Neuronal stem cell (in vitro differentiated cells): Measurements from ENCODE around the gene ATP8B4.

Source experiments
- DNase-seq: peaks from one replicate; pipeline ENCODE4 v3.0.0-alpha.2; 2013; ENCODE audit warnings: low spot score
- H2AFZ ChIP-seq: one replicate; pipeline ENCODE4 v1.6.1; 2013; ENCODE audit warnings: mild to moderate bottlenecking, low read length, inconsistent platforms
- H2AK5ac ChIP-seq: 2 replicates; pipeline ENCODE4 v1.6.1; 2013; ENCODE audit warnings: low read depth, mild to moderate bottlenecking, inconsistent platforms, low read length, moderate library complexity, mixed read lengths
- H2BK120ac ChIP-seq: 2 replicates; pipeline ENCODE4 v1.6.1; 2013; ENCODE audit warnings: low read depth, mild to moderate bottlenecking, inconsistent platforms, low read length, moderate library complexity, mixed read lengths
- H2BK12ac ChIP-seq: one replicate; pipeline ENCODE4 v1.6.1; 2013; ENCODE audit warnings: low read length, inconsistent platforms
- H2BK15ac ChIP-seq: 2 replicates; pipeline ENCODE4 v1.6.1; 2013; ENCODE audit warnings: mild to moderate bottlenecking, low read length, inconsistent platforms, mixed read lengths
- H2BK5ac ChIP-seq: one replicate; pipeline ENCODE4 v1.6.1; 2013; ENCODE audit warnings: inconsistent platforms, mild to moderate bottlenecking, low read length, moderate library complexity
- H3K14ac ChIP-seq: one replicate; pipeline ENCODE4 v1.6.1; 2013; ENCODE audit warnings: low read length, inconsistent platforms
- H3K18ac ChIP-seq: 2 replicates; pipeline ENCODE4 v1.6.1; 2013; ENCODE audit warnings: low read length, inconsistent platforms
- H3K23ac ChIP-seq: 2 replicates; pipeline ENCODE4 v1.6.1; 2013; ENCODE audit warnings: low read depth, mild to moderate bottlenecking, mixed read lengths, low read length, inconsistent platforms; ENCODE audit not compliant: poor library complexity
- H3K27ac ChIP-seq: replicated peaks from 3 replicates; pipeline ENCODE4 v1.5.1; 2013; ENCODE audit warnings: low read length, inconsistent platforms
- H3K27me3 ChIP-seq, 3 experiments: 2 replicates each; pipeline ENCODE4 v1.6.1; 2013; ENCODE audit warnings: low read length in 3 of 3, mild to moderate bottlenecking in 2 of 3, inconsistent platforms in 1 of 3, low read depth in 1 of 3, mixed read lengths in 1 of 3, moderate library complexity in 1 of 3; ENCODE audit not compliant: control insufficient read depth in 3 of 3, insufficient read depth in 3 of 3
- H3K36me3 ChIP-seq, 2 donors: replicated peaks in 1 of 2; 2 replicates each; pipeline ENCODE4 v1.6.1; 2013; ENCODE audit warnings: low read length in 2 of 2; ENCODE audit not compliant: control insufficient read depth in 2 of 2, insufficient read depth in 2 of 2
- H3K4ac ChIP-seq: 2 replicates; pipeline ENCODE4 v1.6.1; 2013; ENCODE audit warnings: inconsistent platforms, mild to moderate bottlenecking, low read length, moderate library complexity
- H3K4me1 ChIP-seq, 2 donors: 1 replicate in 1 of 2; 2 replicates in 1 of 2; pipeline ENCODE4 v1.6.1; 2013; ENCODE audit warnings: low read length in 2 of 2, low read depth in 1 of 2; ENCODE audit not compliant: control insufficient read depth in 2 of 2, insufficient read depth in 1 of 2
- H3K4me2 ChIP-seq: one replicate; pipeline ENCODE4 v1.6.1; 2013; ENCODE audit warnings: mild to moderate bottlenecking, low read length, inconsistent platforms; ENCODE audit not compliant: insufficient read depth, poor library complexity, severe bottlenecking
- H3K4me3 ChIP-seq, 2 donors: 2 replicates each; pipeline ENCODE4 v1.5.1; 2013; ENCODE audit warnings: low read length in 2 of 2, mild to moderate bottlenecking in 2 of 2, inconsistent platforms in 1 of 2, moderate library complexity in 1 of 2
- H3K79me1 ChIP-seq: one replicate; pipeline ENCODE4 v1.6.1; 2013; ENCODE audit warnings: low read depth, mild to moderate bottlenecking, inconsistent platforms, low read length, moderate library complexity
- H3K9ac ChIP-seq: one replicate; pipeline ENCODE4 v1.6.1; 2013; ENCODE audit warnings: mild to moderate bottlenecking, low read depth, low read length, inconsistent platforms; ENCODE audit not compliant: poor library complexity
- H3K9me3 ChIP-seq, 2 donors: replicated peaks in 1 of 2; 2 replicates each; pipeline versions ENCODE3 to v1.6.1; 2013; ENCODE audit warnings: low read length in 2 of 2, mild to moderate bottlenecking in 2 of 2, inconsistent platforms in 1 of 2, low read depth in 1 of 2, mixed read lengths in 1 of 2, moderate library complexity in 1 of 2; ENCODE audit not compliant: control insufficient read depth in 2 of 2, insufficient read depth in 1 of 2
- H4K8ac ChIP-seq: one replicate; pipeline ENCODE4 v1.6.1; 2013; ENCODE audit warnings: low read depth, mild to moderate bottlenecking, inconsistent platforms, low read length, moderate library complexity
- H4K91ac ChIP-seq: one replicate; pipeline ENCODE4 v1.6.1; 2013; ENCODE audit warnings: low read length, low read depth, mild to moderate bottlenecking, inconsistent platforms; ENCODE audit not compliant: poor library complexity
- WGBS, 2 donors: extraction: QIAGEN DNeasy Blood & Tissue Kit; methylation state at CpG; one replicate each; pipeline ENCODE4 v1.1.7; 2013; ENCODE audit warnings: missing lambda C conversion rate in 2 of 2, mixed read lengths in 1 of 2; ENCODE audit not compliant: insufficient read length in 2 of 2, insufficient replicate concordance in 1 of 2; ENCODE audit errors: extremely low coverage in 2 of 2; 5-methylcytosine and 5-hydroxymethylcytosine counted together

ATP8B4 gene

GRCh38 chr15:50059883-50060282, 59.1 kb downstream of the ATP8B4 start:
- no peak overlapping the region for H3K27ac ChIP-seq
- H3K4me2 ChIP-seq = no peak overlapping the region
- DNase-seq = no peak
- H3K9ac ChIP-seq = no peak overlapping the region
- H2BK120ac ChIP-seq = no peak overlapping the region
- H3K9me3 ChIP-seq = no peaks in the 10 kb centered on the region
- H2BK12ac ChIP-seq = no peak overlapping the region
- H3K14ac ChIP-seq = no peak overlapping the region
- no peaks in the 10 kb centered on the region for H3K36me3 ChIP-seq
- no peak overlapping the region for H2AK5ac ChIP-seq
- no peak overlapping the region for H3K23ac ChIP-seq
- H3K18ac ChIP-seq = no peak overlapping the region
- no peak overlapping the region for H2BK15ac ChIP-seq
- H2AFZ ChIP-seq = no peak overlapping the region
- H4K91ac ChIP-seq = no peak overlapping the region
- WGBS, 2 donors = no CpG with 5 or more reads among the region's 5 CpGs
- H2BK5ac ChIP-seq = no peak overlapping the region
- no peak overlapping the region for H3K4ac ChIP-seq
- H3K4me3 ChIP-seq = no peak overlapping the region
- H4K8ac ChIP-seq = no peak overlapping the region
- H3K27me3 ChIP-seq = no peaks in the 10 kb centered on the region
- no peaks in the 10 kb centered on the region for H3K79me1 ChIP-seq
- no peaks in the 10 kb centered on the region for H3K4me1 ChIP-seq

DNA sequence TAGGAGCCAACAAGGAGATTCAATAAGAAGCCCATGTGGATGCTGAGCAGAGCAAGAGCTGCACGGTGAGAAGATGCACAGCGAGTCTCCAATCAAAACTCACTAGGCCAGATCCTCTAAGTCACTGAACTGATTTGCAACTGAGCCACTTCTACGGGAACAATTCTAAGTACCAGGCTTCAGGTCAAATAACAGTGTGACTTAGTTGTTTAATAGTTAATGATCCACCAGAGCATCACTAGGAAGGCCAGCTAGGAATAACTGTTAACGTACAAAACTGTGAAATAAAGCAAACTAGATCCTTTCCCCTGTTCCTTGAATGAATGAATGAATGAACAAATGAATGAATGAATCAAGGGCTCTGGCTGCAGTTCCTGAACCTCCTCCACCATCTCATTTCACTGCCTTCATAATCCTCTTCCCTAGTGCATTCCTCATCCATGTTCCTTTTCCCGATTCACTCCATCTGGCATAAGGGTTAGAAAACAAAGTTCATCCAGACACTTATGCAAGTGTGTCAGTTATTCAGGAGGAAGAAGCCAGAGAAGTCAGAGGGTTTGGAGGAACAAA, 59.7 kb downstream of the ATP8B4 start:
- no CpG with 5 or more reads among the region's 5 CpGs for WGBS, 2 donors
- Histone ChIP-seq H2BK12ac (no peak overlapping the region), H2AK5ac (no peak overlapping the region), H3K4me3 (no peak overlapping the region), H3K27me3 (no peaks in the 10 kb centered on the region), H3K14ac (no peak overlapping the region), H3K27ac (no peak overlapping the region), H2AFZ (no peak overlapping the region), H3K4ac (no peak overlapping the region), H2BK15ac (no peak overlapping the region), H3K4me2 (no peak overlapping the region), H2BK120ac (no peak overlapping the region), H3K9ac (no peak overlapping the region), H3K9me3 (no peaks in the 10 kb centered on the region), H4K8ac (no peak overlapping the region), H3K23ac (no peak overlapping the region), H3K18ac (no peak overlapping the region), H2BK5ac (no peak overlapping the region), H3K36me3 (no peaks in the 10 kb centered on the region), H4K91ac (no peak overlapping the region), H3K79me1 (no peaks in the 10 kb centered on the region), H3K4me1 (no peaks in the 10 kb centered on the region)
- DNase-seq = no peak

GRCh38 chr15:50057905-50058639, 61.0 kb downstream of the ATP8B4 start:
- H3K4me1 ChIP-seq = no peaks in the 10 kb centered on the region
- WGBS, 2 donors = no CpG with 5 or more reads among the region's 5 CpGs
- DNase-seq = no peak

DNA sequence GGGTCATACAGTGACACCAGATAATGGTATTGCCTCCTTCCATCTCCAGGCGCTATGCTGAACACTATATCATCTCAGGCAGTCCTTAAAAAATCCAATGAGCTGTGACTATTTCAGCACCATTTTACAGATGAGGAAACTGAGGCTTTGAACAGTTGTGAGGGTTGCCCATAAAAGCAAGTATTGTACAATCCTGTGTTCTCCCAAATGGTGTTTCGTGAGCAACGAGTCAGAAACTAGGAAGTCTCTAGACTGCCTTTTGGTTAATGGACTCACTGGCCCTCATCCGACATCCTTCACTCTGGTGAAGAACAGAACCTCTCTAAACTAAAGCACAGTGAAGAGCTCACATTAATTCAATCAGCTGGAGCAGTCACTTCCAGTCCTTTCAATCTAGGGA, 61.8 kb downstream of the ATP8B4 start:
- Histone ChIP-seq H3K4ac (no peak overlapping the region), H3K4me3 (no peak overlapping the region), H3K14ac (no peak overlapping the region), H3K9ac (no peak overlapping the region), H3K27ac (no peak overlapping the region), H2AK5ac (no peak overlapping the region), H3K4me1 (no peaks in the 10 kb centered on the region), H3K4me2 (no peak overlapping the region), H3K36me3 (no peaks in the 10 kb centered on the region), H4K91ac (no peak overlapping the region), H3K9me3 (no peaks in the 10 kb centered on the region), H2BK15ac (no peak overlapping the region), H3K27me3 (no peaks in the 10 kb centered on the region), H4K8ac (no peak overlapping the region), H2BK12ac (no peak overlapping the region), H3K79me1 (no peaks in the 10 kb centered on the region), H3K23ac (no peak overlapping the region), H2BK120ac (no peak overlapping the region), H2BK5ac (no peak overlapping the region), H2AFZ (no peak overlapping the region), H3K18ac (no peak overlapping the region)
- WGBS, 2 donors = no CpG with 5 or more reads among the region's 4 CpGs
- no peak for DNase-seq

More at GRCh38 chr15:50057905-50058639, 61.0 kb downstream of the ATP8B4 start:
- H3K79me1 ChIP-seq = no peaks in the 10 kb centered on the region
- H3K27me3 ChIP-seq = no peaks in the 10 kb centered on the region
- H2AFZ ChIP-seq = no peak overlapping the region
- no peak overlapping the region for H3K4ac ChIP-seq
- H3K27ac ChIP-seq = no peak overlapping the region
- H3K4me2 ChIP-seq = no peak overlapping the region
- H3K9ac ChIP-seq = no peak overlapping the region
- H2AK5ac ChIP-seq = no peak overlapping the region
- no peak overlapping the region for H3K18ac ChIP-seq
- H3K36me3 ChIP-seq = no peaks in the 10 kb centered on the region
- no peak overlapping the region for H2BK120ac ChIP-seq
- no peak overlapping the region for H3K4me3 ChIP-seq
- H3K14ac ChIP-seq = no peak overlapping the region
- no peak overlapping the region for H2BK15ac ChIP-seq
- H3K9me3 ChIP-seq = no peaks in the 10 kb centered on the region
- H2BK12ac ChIP-seq = no peak overlapping the region
- H3K23ac ChIP-seq = no peak overlapping the region
- no peak overlapping the region for H4K8ac ChIP-seq
- no peak overlapping the region for H4K91ac ChIP-seq
- no peak overlapping the region for H2BK5ac ChIP-seq
